HCT116 (cell line): ENCODE results near the gene HS3ST2. TPM values are rescaled to one million over a fixed set of nuclear protein-coding genes. Genes with fewer than 3 reads are reported as not detected.

Source experiments
- ATAC-seq: fragments of 200-7000 bp; cut with Tn5 transposase; 2 replicates; pipeline ENCODE4 v1.9.1; 2020; ENCODE audit warnings: mild to moderate bottlenecking, moderate library complexity
- BruUV-seq: library from RNA; stranded (reverse); fragments of 400-500 nt; replicated peaks from 2 replicates; lab custom pipeline; 2021; lab: Mats Ljungman, UMichigan
- CTCF ChIA-PET: fragments of 300-600 bp; sonication (Branson Sonifier 250); formaldehyde crosslinking; loops from one replicate; lab custom pipeline; 2021; ENCODE audit warnings: antibody characterized with exemption; lab: Charles Lee
- POLR2A ChIA-PET: fragments of 300-600, 350-600 bp; sonication (Branson Sonifier 250); formaldehyde crosslinking; loops from one replicate; lab custom pipeline; 2021; ENCODE audit warnings: antibody characterized with exemption; lab: Charles Lee
- RAD21 ChIA-PET, 2 experiments: fragments of 300-600 bp; sonication (Branson Sonifier 250); formaldehyde crosslinking; loops; one replicate each; lab custom pipeline; 2023; ENCODE audit warnings: low total read pairs in 2 of 2; ENCODE audit not compliant: uncharacterized antibody in 2 of 2, unreplicated experiment in 2 of 2, low non-redundant PET in 1 of 2; lab: Charles Lee
- DNase-seq: peaks from one replicate; pipeline ENCODE4 v3.0.0-alpha.2; 2010; ENCODE audit warnings: low read depth, low spot score
- H2AFZ ChIP-seq: fragments of 200-600 bp; shearing (Covaris generic), sonication (generic); 2 replicates; pipeline ENCODE4 v1.6.1; 2017; ENCODE audit warnings: low read depth, mixed run types, mixed read lengths, antibody characterized with exemption, low read length; ENCODE audit not compliant: poor library complexity, severe bottlenecking
- H3K27ac ChIP-seq: 2 replicates; pipeline ENCODE4 v1.5.1; 2012; ENCODE audit warnings: low read depth, low read length
- H3K27me3 ChIP-seq: fragments of 200-600 bp; sonication (generic); 2 replicates; pipeline ENCODE4 v1.6.1; 2016; ENCODE audit warnings: mixed run types, low read length, mixed read lengths; ENCODE audit not compliant: insufficient read depth
- H3K36me3 ChIP-seq, 2 experiments: fragments of 200-500 bp in 1 of 2; fragments of 200-600 bp in 1 of 2; sonication (Bioruptor generic) in 1 of 2; sonication (generic) in 1 of 2; 2 replicates each; pipeline versions ENCODE4 v1.5.1 to v1.6.1; 2014 to 2016; ENCODE audit warnings: low read length in 2 of 2, inconsistent platforms in 1 of 2, mixed read lengths in 1 of 2, mixed run types in 1 of 2; ENCODE audit not compliant: insufficient read depth in 2 of 2, control insufficient read depth in 1 of 2
- H3K4me1 ChIP-seq, 2 experiments: fragments of 200-600 bp in 1 of 2; sonication (generic) in 1 of 2; 2 replicates each; pipeline versions ENCODE4 v1.5.1 to v1.6.1; 2012 to 2017; ENCODE audit warnings: low read length in 2 of 2, inconsistent platforms in 1 of 2, mild to moderate bottlenecking in 1 of 2, mixed read lengths in 1 of 2, mixed run types in 1 of 2, moderate library complexity in 1 of 2; ENCODE audit not compliant: insufficient read depth in 2 of 2, control insufficient read depth in 1 of 2
- H3K4me2 ChIP-seq: fragments of 200-600 bp; sonication (generic); 2 replicates; pipeline ENCODE4 v1.6.1; 2017; ENCODE audit warnings: mixed run types, low read length, mixed read lengths
- H3K4me3 ChIP-seq, 2 experiments: fragments of 200-600 bp in 1 of 2; sonication (generic) in 1 of 2; replicated peaks in 1 of 2; 2 replicates each; pipeline ENCODE4 v1.5.1; 2011 to 2016; ENCODE audit warnings: low read length in 2 of 2, control low read depth in 1 of 2, low read depth in 1 of 2, mild to moderate bottlenecking in 1 of 2, mixed read lengths in 1 of 2, mixed run types in 1 of 2
- H3K79me2 ChIP-seq: fragments of 200-600 bp; sonication (generic); 2 replicates; pipeline ENCODE4 v1.6.1; 2017; ENCODE audit warnings: mild to moderate bottlenecking, mixed run types, low read length, moderate library complexity, mixed read lengths; ENCODE audit not compliant: insufficient read depth
- H3K9ac ChIP-seq: fragments of 200-600 bp; sonication (generic); 2 replicates; pipeline ENCODE4 v1.6.1; 2016; ENCODE audit warnings: low read length, mixed read lengths
- H3K9me2 ChIP-seq: fragments of 200-600 bp; sonication (generic), shearing (Covaris generic); 2 replicates; pipeline ENCODE4 v1.6.1; 2017; ENCODE audit warnings: mixed run types, mild to moderate bottlenecking, moderate library complexity; ENCODE audit not compliant: insufficient read depth
- H3K9me3 ChIP-seq, 2 experiments: fragments of 200-500 bp in 1 of 2; fragments of 200-600 bp in 1 of 2; sonication (Bioruptor generic) in 1 of 2; sonication (generic) in 1 of 2; 2 replicates each; pipeline ENCODE4 v1.6.1; 2014 to 2017; ENCODE audit warnings: low read length in 2 of 2, mixed read lengths in 2 of 2, inconsistent platforms in 1 of 2, low read depth in 1 of 2, mild to moderate bottlenecking in 1 of 2, mixed run types in 1 of 2, moderate library complexity in 1 of 2; ENCODE audit not compliant: control insufficient read depth in 1 of 2, insufficient read depth in 1 of 2
- H4K20me1 ChIP-seq: fragments of 200-600 bp; sonication (generic), shearing (Covaris generic); 2 replicates; pipeline ENCODE4 v1.6.1; 2017; ENCODE audit warnings: mixed run types, mild to moderate bottlenecking, moderate library complexity; ENCODE audit not compliant: insufficient read depth
- CEBPB ChIP-seq: IDR thresholded peaks from 2 replicates; pipeline ENCODE4 v1.6.1; 2012; ENCODE audit warnings: low read depth
- ELF1 ChIP-seq: IDR thresholded peaks from 2 replicates; pipeline ENCODE4 v1.6.1; 2012; ENCODE audit warnings: low read depth, borderline replicate concordance
- EZH2 ChIP-seq: fragments of 200-600 bp; sonication (generic); IDR thresholded peaks from 2 replicates; pipeline ENCODE4 v1.6.1; 2017; ENCODE audit warnings: antibody characterized with exemption, mixed run types
- EZH2phosphoT487 ChIP-seq: fragments of 200-600 bp; IDR thresholded peaks from 2 replicates; pipeline ENCODE4 v1.6.1; 2018; ENCODE audit warnings: antibody characterized with exemption, borderline replicate concordance
- FOSL1 ChIP-seq: IDR thresholded peaks from 2 replicates; pipeline ENCODE4 v1.6.1; 2012; ENCODE audit warnings: low read depth
- JUND ChIP-seq: IDR thresholded peaks from 2 replicates; pipeline ENCODE4 v1.6.1; 2012
- POLR2A ChIP-seq: IDR thresholded peaks from 2 replicates; pipeline ENCODE4 v1.7.0; 2011; ENCODE audit warnings: borderline replicate concordance; ENCODE audit not compliant: insufficient read depth, insufficient read length; ENCODE audit errors: extremely low read depth
- POLR2AphosphoS5 ChIP-seq: IDR thresholded peaks from 2 replicates; pipeline ENCODE4 v1.6.1; 2011; ENCODE audit warnings: mild to moderate bottlenecking, low read depth, low read length, moderate library complexity
- SP1 ChIP-seq: IDR thresholded peaks from 2 replicates; pipeline ENCODE4 v1.6.1; 2012; ENCODE audit warnings: low read depth
- YY1 ChIP-seq: IDR thresholded peaks from 2 replicates; pipeline ENCODE4 v1.6.1; 2011; ENCODE audit warnings: low read length, low read depth, moderate library complexity, mild to moderate bottlenecking; ENCODE audit not compliant: insufficient replicate concordance; ENCODE audit errors: extremely low read depth
- ZNF274 ChIP-seq: fragments of 200-500 bp; sonication (Bioruptor generic); IDR thresholded peaks from 2 replicates; pipeline ENCODE4 v1.6.1; 2014; ENCODE audit warnings: mild to moderate bottlenecking, low read depth, low read length, inconsistent platforms
- intact Hi-C: fragments of 100-400 bp; cut with micrococcal nuclease; formaldehyde crosslinking; loops from 2 replicates; pipeline ENCODE4 v1.10.0; 2022
- total RNA-seq: library from RNA; stranded (reverse); gene quantifications from one replicate; pipeline ENCODE4 v1.2.1, GENCODE V29; 2021; ENCODE audit not compliant: unreplicated experiment
- TF ChIP-seq, protein P1 (sequence below): IDR thresholded peaks from 2 replicates; pipeline ENCODE4 v1.6.1; 2012; ENCODE audit warnings: low read depth

The HS3ST2 gene
- total RNA-seq, 1 experiment from 2014 or later, result not detected

DNA sequence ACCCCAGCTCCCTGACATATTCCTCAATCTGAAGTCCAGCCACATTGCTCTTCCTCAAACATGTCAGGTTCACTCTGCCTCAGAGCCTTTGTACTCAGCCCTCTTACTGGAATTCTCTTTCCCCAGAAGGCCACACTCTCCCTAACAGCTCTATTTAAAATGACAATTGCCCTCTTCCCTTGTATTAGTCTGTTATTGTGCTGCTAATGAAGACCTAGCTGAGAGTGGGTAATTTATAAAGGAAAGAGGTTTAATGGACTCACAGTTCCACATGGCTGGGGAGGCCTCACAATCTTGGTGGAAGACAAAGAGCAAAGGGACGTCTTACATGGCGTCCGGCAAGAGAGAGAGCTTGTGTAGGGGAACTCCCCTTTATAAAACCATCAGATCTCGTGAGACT is 46.0 kb downstream of the HS3ST2 start:
- Histone ChIP-seq H3K79me2 (no peaks in the 10 kb centered on the region), H3K27me3 (peaks cover 33% of the 10 kb centered on the region), H3K9me2 (no peaks in the 10 kb centered on the region), H3K4me1 (no peaks in the 10 kb centered on the region), H4K20me1 (no peaks in the 10 kb centered on the region), H3K4me2 (no peak overlapping the region), H3K9me3 (no peaks in the 10 kb centered on the region), H3K4me3 (no peak overlapping the region)
- intact Hi-C loops, result no loop called here
- no peak for ATAC-seq
- DNase-seq, result no peak
- ChIA-PET CTCF (no interaction called here), POLR2A (no interaction called here)
- BruUV-seq, result no TSS peak
- TF ChIP-seq EZH2, result no peak
- no peak for TF ChIP-seq SP1
- TF ChIP-seq YY1, result no peak
- no peak for TF ChIP-seq POLR2AphosphoS5
- no peak for TF ChIP-seq FOSL1
- no peak for TF ChIP-seq ZNF274
- no peak for TF ChIP-seq POLR2A
- no peak for TF ChIP-seq CEBPB
- TF ChIP-seq, protein P1, sequence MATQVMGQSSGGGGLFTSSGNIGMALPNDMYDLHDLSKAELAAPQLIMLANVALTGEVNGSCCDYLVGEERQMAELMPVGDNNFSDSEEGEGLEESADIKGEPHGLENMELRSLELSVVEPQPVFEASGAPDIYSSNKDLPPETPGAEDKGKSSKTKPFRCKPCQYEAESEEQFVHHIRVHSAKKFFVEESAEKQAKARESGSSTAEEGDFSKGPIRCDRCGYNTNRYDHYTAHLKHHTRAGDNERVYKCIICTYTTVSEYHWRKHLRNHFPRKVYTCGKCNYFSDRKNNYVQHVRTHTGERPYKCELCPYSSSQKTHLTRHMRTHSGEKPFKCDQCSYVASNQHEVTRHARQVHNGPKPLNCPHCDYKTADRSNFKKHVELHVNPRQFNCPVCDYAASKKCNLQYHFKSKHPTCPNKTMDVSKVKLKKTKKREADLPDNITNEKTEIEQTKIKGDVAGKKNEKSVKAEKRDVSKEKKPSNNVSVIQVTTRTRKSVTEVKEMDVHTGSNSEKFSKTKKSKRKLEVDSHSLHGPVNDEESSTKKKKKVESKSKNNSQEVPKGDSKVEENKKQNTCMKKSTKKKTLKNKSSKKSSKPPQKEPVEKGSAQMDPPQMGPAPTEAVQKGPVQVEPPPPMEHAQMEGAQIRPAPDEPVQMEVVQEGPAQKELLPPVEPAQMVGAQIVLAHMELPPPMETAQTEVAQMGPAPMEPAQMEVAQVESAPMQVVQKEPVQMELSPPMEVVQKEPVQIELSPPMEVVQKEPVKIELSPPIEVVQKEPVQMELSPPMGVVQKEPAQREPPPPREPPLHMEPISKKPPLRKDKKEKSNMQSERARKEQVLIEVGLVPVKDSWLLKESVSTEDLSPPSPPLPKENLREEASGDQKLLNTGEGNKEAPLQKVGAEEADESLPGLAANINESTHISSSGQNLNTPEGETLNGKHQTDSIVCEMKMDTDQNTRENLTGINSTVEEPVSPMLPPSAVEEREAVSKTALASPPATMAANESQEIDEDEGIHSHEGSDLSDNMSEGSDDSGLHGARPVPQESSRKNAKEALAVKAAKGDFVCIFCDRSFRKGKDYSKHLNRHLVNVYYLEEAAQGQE, result no peak
- TF ChIP-seq EZH2phosphoT487, result no peak
- TF ChIP-seq JUND, result no peak
- no peak for TF ChIP-seq ELF1
- TF ChIP-seq, all 23 proteins: peak for 0
- Histone ChIP-seq H3K27ac (no peak overlapping the region), H3K36me3 (no peaks in the 10 kb centered on the region), H3K9ac (no peak overlapping the region), H2AFZ (no peak overlapping the region)
- RAD21 ChIA-PET, result no interaction called here
